Natural killer cell treated with Interleukin-12 subunit alpha and Interleukin-12 subunit beta and Interleukin-15 and Interleukin-18, amount 100 ng/mL, for 72 hours (primary cell): Measurements from ENCODE around the gene FBXO10. TPM values are rescaled to one million over a fixed set of nuclear protein-coding genes. Genes with fewer than 3 reads are reported as not detected.
"Not testable (repeated sequence)": the region's sequence is repeated elsewhere in the genome, so short reads cannot be mapped to it uniquely, and the experiment has no call there.

Source experiments
- ATAC-seq, 2 donors: fragments of 150-1000 bp; cut with Tn5 transposase in 1 of 2; sonication (Bioruptor Pico), chemical (Tn5 transposase) in 1 of 2; 2 replicates each; pipeline ENCODE4 v1.10.0; 2021
- DNase-seq: peaks from one replicate; pipeline ENCODE4 v3.0.0; 2022; ENCODE audit warnings: low spot score
- H3K27ac Mint-ChIP-seq, 2 donors: 1 replicate in 1 of 2; 2 replicates in 1 of 2; pipeline ENCODE4 v1.8.0; 2022; ENCODE audit warnings: mixed read lengths in 2 of 2, mild to moderate bottlenecking in 1 of 2, moderate library complexity in 1 of 2
- H3K27me3 Mint-ChIP-seq, 2 donors: 1 replicate in 1 of 2; 2 replicates in 1 of 2; pipeline ENCODE4 v1.8.0; 2022; ENCODE audit warnings: mixed read lengths in 2 of 2
- H3K36me3 Mint-ChIP-seq: one replicate; pipeline ENCODE4 v1.8.0; 2022; ENCODE audit warnings: mixed read lengths
- H3K4me1 Mint-ChIP-seq, 2 donors: 1 replicate in 1 of 2; 2 replicates in 1 of 2; pipeline ENCODE4 v1.8.0; 2022; ENCODE audit warnings: low read depth in 2 of 2, mixed read lengths in 2 of 2, mild to moderate bottlenecking in 1 of 2
- H3K4me3 Mint-ChIP-seq: one replicate; pipeline ENCODE4 v1.8.0; 2022; ENCODE audit warnings: mixed read lengths
- H3K9me3 Mint-ChIP-seq: 2 replicates; pipeline ENCODE4 v1.8.0; 2022; ENCODE audit warnings: mixed read lengths
- total RNA-seq, 2 donors: library from RNA; stranded (reverse); gene quantifications; one replicate each; pipeline ENCODE4 v1.2.3, GENCODE V29; 2022

FBXO10 gene
- total RNA-seq, 2 donors from 2014 or later, result 4.3 to 8.7 TPM

GRCh38 chr9:37486616-37487548 lies 89.3 kb downstream of the FBXO10 start:
- H3K4me3 Mint-ChIP-seq, result peak overlapping the region; percentile 98
- H3K4me1 Mint-ChIP-seq, result peaks cover 28 to 47% of the 10 kb centered on the region in 2 donors
- no peaks in the 10 kb centered on the region for H3K9me3 Mint-ChIP-seq
- ATAC-seq (no peak), DNase-seq (no peak)
- peaks cover under 1 to 2% of the 10 kb centered on the region in 2 donors for H3K27me3 Mint-ChIP-seq
- H3K36me3 Mint-ChIP-seq, result peaks cover 12% of the 10 kb centered on the region
- H3K27ac Mint-ChIP-seq, result peak overlapping the region; percentile 92

DNA sequence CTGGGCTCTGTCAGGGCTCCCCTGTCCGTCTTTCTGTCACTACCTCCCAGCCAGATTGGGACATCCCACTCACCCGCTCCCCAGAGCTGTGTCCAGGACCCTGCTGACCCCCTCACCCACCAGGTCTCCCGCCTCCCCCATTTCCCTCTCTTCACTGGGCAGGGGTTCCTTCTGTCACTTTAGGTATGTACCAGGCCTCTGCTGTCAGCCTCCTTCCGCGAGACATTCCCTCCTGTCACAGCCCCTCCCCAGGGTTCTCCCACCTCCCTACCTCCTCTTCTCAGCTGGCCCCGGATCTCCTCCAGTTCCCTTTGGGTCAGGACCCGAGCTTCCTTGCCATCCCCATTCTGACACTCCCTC lies 89.9 kb downstream of the FBXO10 start:
- peaks cover 12% of the 10 kb centered on the region for H3K36me3 Mint-ChIP-seq
- H3K27ac Mint-ChIP-seq, result peak overlapping the region; percentile 92
- DNase-seq, result no peak
- H3K4me3 Mint-ChIP-seq, result peak overlapping the region; percentile 98
- H3K27me3 Mint-ChIP-seq, result peaks cover 6 to 9% of the 10 kb centered on the region in 2 donors
- H3K9me3 Mint-ChIP-seq, result no peaks in the 10 kb centered on the region
- H3K4me1 Mint-ChIP-seq, result peaks cover 28 to 47% of the 10 kb centered on the region in 2 donors
- ATAC-seq, result no peak

- H3K4me1 Mint-ChIP-seq, result peaks cover 28 to 43% of the 10 kb centered on the region in 2 donors
- peaks cover 7% of the 10 kb centered on the region for H3K36me3 Mint-ChIP-seq
- no peaks in the 10 kb centered on the region for H3K9me3 Mint-ChIP-seq
- H3K4me3 Mint-ChIP-seq, result peak within 1 kb of the TSS; percentile 98
- DNase-seq (peak; percentile 97), ATAC-seq (peak; percentile 99 to 100)
- H3K27me3 Mint-ChIP-seq, result peaks cover 6 to 11% of the 10 kb centered on the region in 2 donors
- H3K27ac Mint-ChIP-seq, result peak within 1 kb of the TSS; percentile 92
These were observed 90.6 kb downstream of the FBXO10 start, which contains the start of gene POLR1E for GRCh38 chr9:37485389-37486255. Gene POLR1E (plus strand): TSS chr9:37485948. CDS start chr9:37486048, 100 bp downstream.

GRCh38 chr9:37480759-37481158 lies 95.4 kb downstream of the FBXO10 start:
- DNase-seq (no peak), ATAC-seq (no peak)
- H3K27me3 Mint-ChIP-seq, result peaks cover 26 to 37% of the 10 kb centered on the region in 2 donors
- H3K4me1 Mint-ChIP-seq, result peaks cover 9 to 11% of the 10 kb centered on the region in 2 donors
- no peak overlapping the region for H3K4me3 Mint-ChIP-seq
- H3K9me3 Mint-ChIP-seq, result no peaks in the 10 kb centered on the region
- no peaks in the 10 kb centered on the region for H3K36me3 Mint-ChIP-seq
- H3K27ac Mint-ChIP-seq, result no peak overlapping the region

- H3K4me3 Mint-ChIP-seq, ATAC-seq, H3K27ac Mint-ChIP-seq, H3K4me1 Mint-ChIP-seq, H3K9me3 Mint-ChIP-seq, DNase-seq, H3K36me3 Mint-ChIP-seq: not testable (repeated sequence)
- peaks cover 26 to 37% of the 10 kb centered on the region in 2 donors for H3K27me3 Mint-ChIP-seq
These were observed 98.1 kb downstream of the FBXO10 start for GRCh38 chr9:37477987-37478619.

DNA sequence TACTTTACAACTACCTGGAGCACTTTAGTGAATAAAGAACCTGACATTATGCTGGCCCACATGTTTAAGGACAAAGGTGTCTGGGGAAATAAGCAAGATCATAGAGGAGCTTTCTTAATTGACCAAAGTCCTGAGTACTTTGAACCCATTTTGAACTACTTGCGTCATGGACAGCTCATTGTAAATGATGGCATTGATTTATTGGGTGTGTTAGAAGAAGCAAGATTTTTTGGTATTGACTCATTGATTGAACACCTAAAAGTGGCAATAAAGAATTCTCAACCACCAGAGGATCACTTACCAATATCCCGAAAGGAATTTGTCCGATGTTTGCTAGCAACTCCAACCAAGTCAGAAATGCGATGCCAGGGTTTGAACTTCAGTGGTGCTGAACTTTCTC lies 98.7 kb downstream of the FBXO10 start:
- not testable (repeated sequence) for H3K4me3 Mint-ChIP-seq, H3K4me1 Mint-ChIP-seq, H3K27ac Mint-ChIP-seq, H3K9me3 Mint-ChIP-seq, ATAC-seq, H3K36me3 Mint-ChIP-seq, DNase-seq
- peaks cover 26 to 37% of the 10 kb centered on the region in 2 donors for H3K27me3 Mint-ChIP-seq

DNA sequence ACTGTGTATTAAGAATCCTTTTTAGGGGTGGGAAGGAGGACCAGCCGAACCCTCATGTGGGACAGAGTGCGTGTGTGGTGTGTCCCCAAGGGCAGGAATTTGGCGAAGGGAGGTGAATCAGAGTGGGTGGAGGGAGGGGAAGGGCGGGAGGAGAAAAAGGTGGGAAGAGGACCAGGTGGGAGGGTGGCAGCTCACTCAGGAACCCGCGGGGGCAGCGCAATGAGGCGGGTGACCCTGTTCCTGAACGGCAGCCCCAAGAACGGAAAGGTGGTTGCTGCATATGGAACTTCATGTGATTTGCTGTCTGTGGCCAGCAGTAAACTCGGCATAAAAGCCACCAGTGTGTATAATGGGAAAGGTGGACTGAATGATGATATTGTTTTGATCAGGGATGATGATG lies 99.2 kb downstream of the FBXO10 start:
- H3K4me3 Mint-ChIP-seq, result no peak overlapping the region
- peaks cover 26 to 35% of the 10 kb centered on the region in 2 donors for H3K27me3 Mint-ChIP-seq
- no peak overlapping the region for H3K27ac Mint-ChIP-seq
- no peak for ATAC-seq
- peaks cover 5% of the 10 kb centered on the region in 2 donors for H3K4me1 Mint-ChIP-seq
- no peaks in the 10 kb centered on the region for H3K36me3 Mint-ChIP-seq
- no peaks in the 10 kb centered on the region for H3K9me3 Mint-ChIP-seq
- no peak for DNase-seq

- H3K27ac Mint-ChIP-seq, result no peak overlapping the region
- H3K4me1 Mint-ChIP-seq, result peaks cover 6 to 7% of the 10 kb centered on the region in 2 donors
- H3K4me3 Mint-ChIP-seq, result no peak overlapping the region
- no peaks in the 10 kb centered on the region for H3K36me3 Mint-ChIP-seq
- H3K9me3 Mint-ChIP-seq, result no peaks in the 10 kb centered on the region
- peaks cover 17 to 19% of the 10 kb centered on the region in 2 donors for H3K27me3 Mint-ChIP-seq
- DNase-seq, result no peak
- no peak for ATAC-seq
These were observed 101.7 kb downstream of the FBXO10 start for GRCh38 chr9:37474438-37474837.

GRCh38 chr9:37473982-37474381 lies 102.2 kb downstream of the FBXO10 start:
- H3K9me3 Mint-ChIP-seq, H3K36me3 Mint-ChIP-seq, DNase-seq, H3K27ac Mint-ChIP-seq, H3K4me3 Mint-ChIP-seq, ATAC-seq, H3K4me1 Mint-ChIP-seq: not testable (repeated sequence)
- H3K27me3 Mint-ChIP-seq, result peaks cover 14% of the 10 kb centered on the region in 2 donors

DNA sequence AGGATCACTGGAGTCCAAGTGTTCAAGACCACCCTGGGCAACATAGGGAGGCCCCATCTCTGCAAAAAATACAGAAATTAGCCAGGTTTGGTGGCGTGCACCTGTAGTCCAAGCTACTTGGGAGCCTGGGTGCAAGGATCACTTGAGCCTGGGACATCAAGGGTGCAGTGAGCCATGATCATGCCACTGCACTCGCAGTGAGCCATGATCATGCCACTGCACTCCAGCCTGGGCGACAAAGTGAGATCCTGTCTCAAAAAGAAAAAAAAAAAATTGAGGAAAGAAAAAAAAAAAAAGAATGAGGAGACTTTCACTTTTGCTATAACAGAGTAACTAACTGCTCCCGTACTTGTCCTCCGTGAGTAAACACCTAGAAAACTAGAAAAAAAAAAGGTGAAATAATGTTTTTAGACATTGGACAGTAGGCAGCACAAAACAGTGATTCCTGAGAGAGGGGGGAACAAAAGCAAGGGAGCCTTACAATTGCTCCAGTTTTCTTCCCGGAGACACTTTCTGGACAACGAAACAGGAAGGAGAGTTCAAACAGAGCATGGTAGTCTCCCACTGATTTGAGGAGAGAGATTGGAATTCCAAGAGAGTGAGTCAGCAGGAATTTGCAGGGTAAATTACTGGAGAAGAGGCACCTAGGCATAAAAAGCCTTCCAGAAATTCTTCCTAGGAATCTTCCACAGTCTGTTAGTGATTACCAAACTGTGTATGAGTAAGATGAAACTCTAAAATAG lies 104.1 kb downstream of the FBXO10 start:
- DNase-seq (no peak), ATAC-seq (no peak)
- no peaks in the 10 kb centered on the region for H3K9me3 Mint-ChIP-seq
- peak overlapping the region; percentile 71 for H3K4me3 Mint-ChIP-seq
- H3K36me3 Mint-ChIP-seq, result no peaks in the 10 kb centered on the region
- peaks cover 5 to 7% of the 10 kb centered on the region in 2 donors for H3K27me3 Mint-ChIP-seq
- H3K27ac Mint-ChIP-seq, result peak overlapping the region in 1 of 2 donors; percentile 15
- peaks cover 6 to 7% of the 10 kb centered on the region in 2 donors for H3K4me1 Mint-ChIP-seq

GRCh38 chr9:37468620-37469019 lies 107.6 kb downstream of the FBXO10 start:
- H3K9me3 Mint-ChIP-seq, result no peaks in the 10 kb centered on the region
- H3K27ac Mint-ChIP-seq, result no peak overlapping the region
- H3K27me3 Mint-ChIP-seq, result no peaks in the 10 kb centered on the region
- no peaks in the 10 kb centered on the region for H3K36me3 Mint-ChIP-seq
- peaks cover 20 to 26% of the 10 kb centered on the region in 2 donors for H3K4me1 Mint-ChIP-seq
- no peak for DNase-seq
- no peak for ATAC-seq
- H3K4me3 Mint-ChIP-seq, result no peak overlapping the region

- not testable (repeated sequence) for H3K9me3 Mint-ChIP-seq, H3K36me3 Mint-ChIP-seq, DNase-seq, H3K27me3 Mint-ChIP-seq, H3K4me3 Mint-ChIP-seq, ATAC-seq, H3K27ac Mint-ChIP-seq
- H3K4me1 Mint-ChIP-seq, result peaks cover 29 to 37% of the 10 kb centered on the region in 2 donors
These were observed 108.7 kb downstream of the FBXO10 start for GRCh38 chr9:37467530-37467929.
